Germinal center (tissue), 1 donor: ENCODE data around the gene PDZRN4.
"Not testable (repeated sequence)": the region's sequence is repeated elsewhere in the genome, so short reads cannot be mapped to it uniquely, and the experiment has no call there.

Experiments used
- DNase-seq: peaks from one replicate; pipeline ENCODE4 v3.0.0; 2012; ENCODE audit warnings: mixed read lengths, low spot score

Gene PDZRN4

DNA sequence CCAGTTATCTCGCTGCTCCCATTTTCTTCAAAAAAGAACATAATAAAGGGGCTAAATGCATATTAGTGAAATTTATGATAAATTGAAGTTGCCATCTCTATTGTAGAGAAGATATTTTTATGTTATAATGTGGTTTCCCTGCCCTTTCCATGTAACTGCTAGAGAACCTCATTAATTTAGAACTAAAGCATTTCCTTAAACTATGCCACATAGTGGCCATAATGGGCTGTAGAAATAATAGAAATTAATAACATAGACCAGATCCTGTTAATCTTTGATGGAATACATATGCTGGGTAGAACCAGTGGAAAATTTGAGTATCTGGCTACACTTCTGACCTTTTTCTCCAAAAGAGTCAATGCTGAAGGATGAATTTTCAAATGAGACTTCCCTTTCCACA lies 376.7 kb downstream of the PDZRN4 start:
- no peak for DNase-seq

DNA sequence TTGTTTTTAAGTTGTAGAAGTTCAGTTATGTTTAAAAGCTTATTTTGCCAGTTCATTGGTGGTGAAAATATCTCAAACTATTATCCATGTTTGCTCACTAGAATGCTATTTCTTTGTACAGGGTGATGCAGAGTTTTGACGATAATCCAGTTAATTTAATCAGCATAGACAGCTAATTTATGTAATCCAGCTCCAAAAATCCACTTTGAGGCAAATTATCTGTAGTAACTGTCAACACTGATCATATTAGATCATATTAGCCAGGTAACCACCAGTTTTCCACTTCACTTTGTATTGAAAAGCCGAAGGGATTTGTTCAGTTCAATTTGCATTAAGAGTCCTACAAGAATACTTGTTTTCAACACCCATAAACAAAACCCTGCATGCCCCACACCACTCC lies 378.6 kb downstream of the PDZRN4 start:
- DNase-seq, result no peak

DNA sequence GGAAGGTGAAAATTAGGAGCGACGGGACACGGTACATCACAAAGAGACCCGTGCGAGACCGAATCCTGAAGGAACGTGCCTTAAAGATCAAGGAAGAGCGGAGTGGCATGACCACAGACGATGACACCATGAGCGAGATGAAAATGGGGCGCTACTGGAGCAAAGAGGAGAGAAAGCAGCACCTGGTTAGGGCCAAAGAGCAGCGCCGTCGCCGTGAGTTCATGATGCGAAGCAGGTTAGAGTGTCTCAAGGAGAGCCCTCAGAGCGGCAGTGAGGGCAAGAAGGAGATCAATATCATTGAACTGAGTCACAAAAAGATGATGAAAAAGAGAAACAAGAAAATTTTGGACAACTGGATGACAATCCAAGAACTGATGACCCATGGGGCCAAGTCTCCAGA lies 385.3 kb downstream of the PDZRN4 start:
- no peak for DNase-seq

- DNase-seq, result no peak
Observed at GRCh38 chr12:41576925-41577324, 388.8 kb downstream of the PDZRN4 start.

DNA sequence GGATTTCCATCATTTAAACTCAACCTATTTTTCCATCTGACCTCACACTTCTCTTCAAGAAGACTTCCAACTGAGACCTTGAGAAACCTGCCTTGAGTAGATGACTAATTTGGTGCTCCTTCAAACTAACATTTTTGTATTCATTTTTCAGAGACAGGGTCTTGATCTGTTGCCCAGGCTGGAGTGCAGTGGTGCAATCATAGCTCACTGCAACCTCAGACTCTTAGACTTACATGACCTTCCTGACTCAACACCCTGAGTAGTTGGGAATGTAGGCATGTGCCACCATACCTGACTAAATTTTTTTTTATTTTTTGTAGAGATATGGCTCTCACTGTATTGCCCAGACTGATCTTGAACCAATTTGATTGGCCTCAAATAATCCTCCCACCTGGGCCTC lies 389.9 kb downstream of the PDZRN4 start:
- no peak for DNase-seq

GRCh38 chr12:41585784-41586183 lies 397.7 kb downstream of the PDZRN4 start:
- DNase-seq, result no peak

DNA sequence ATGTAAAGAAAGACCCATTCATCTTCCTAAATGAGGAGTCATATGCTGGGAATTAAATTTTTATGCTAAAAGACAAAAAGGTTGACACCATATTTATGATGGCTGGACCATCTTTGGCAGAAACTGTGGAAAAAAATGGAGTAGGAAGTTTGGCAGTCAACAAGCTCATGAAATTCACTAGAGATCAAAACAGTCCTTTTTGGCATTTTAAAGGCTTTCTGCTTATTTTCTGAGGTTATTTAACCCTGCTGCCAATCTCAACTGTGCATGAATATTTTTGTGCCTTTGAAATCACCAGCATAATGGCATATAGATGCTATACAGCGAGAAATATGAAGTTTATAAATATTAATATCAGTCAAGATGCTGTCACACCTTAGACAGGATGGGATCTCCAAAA lies 399.5 kb downstream of the PDZRN4 start:
- no peak for DNase-seq

- DNase-seq, result no peak
Observed at GRCh38 chr12:41589878-41590277, 401.8 kb downstream of the PDZRN4 start.

GRCh38 chr12:41596190-41596589 lies 408.1 kb downstream of the PDZRN4 start:
- no peak for DNase-seq

- DNase-seq, result no peak
Observed at GRCh38 chr12:41604830-41605229, 416.7 kb downstream of the PDZRN4 start.

- no peak for DNase-seq
Observed at GRCh38 chr12:41605545-41606305, 417.6 kb downstream of the PDZRN4 start.

DNA sequence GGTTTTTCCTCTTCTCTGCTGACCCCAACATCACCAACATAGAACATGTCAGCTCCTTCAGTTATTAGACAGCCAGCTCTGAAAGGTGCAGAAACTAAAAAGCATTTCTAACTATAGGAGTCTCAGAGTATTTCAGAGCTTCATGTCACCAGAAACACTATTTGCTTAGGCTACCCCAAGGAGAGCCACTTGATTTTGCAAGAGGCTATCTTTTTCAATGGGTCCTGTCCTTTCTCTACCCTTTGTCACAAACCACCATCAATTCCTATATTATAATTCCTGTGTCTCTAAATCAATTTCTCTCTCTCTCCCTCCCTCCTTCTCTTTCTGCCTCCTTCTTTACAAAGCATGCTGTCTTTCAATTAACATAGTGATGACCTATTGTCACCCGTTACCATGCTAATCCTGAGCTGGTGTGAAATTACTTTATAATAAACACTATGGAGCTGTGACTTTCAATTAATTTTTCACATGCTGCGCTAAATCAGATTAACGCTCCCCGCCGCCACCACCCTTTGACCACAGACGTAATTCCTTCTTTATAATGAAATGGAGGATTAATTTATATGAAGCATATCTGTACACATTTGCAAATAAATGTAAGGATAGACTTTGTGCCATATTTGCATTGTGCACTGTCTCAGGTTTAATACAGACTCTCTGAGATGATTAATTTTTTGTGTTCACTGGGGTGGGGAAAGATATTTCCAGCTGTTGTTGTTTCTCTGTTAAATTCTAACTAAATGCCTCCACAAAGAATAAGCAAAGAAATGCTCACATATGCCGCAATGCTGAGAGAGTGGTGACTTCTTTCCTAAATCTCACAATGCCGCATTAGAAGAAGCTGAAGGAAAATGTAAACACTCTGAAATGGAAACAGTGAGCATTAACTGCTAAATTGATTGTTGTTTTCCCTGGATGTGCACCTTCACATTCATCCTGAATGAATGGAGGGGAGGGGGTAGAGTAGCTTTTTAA lies 418.6 kb downstream of the PDZRN4 start:
- DNase-seq, result no peak

DNA sequence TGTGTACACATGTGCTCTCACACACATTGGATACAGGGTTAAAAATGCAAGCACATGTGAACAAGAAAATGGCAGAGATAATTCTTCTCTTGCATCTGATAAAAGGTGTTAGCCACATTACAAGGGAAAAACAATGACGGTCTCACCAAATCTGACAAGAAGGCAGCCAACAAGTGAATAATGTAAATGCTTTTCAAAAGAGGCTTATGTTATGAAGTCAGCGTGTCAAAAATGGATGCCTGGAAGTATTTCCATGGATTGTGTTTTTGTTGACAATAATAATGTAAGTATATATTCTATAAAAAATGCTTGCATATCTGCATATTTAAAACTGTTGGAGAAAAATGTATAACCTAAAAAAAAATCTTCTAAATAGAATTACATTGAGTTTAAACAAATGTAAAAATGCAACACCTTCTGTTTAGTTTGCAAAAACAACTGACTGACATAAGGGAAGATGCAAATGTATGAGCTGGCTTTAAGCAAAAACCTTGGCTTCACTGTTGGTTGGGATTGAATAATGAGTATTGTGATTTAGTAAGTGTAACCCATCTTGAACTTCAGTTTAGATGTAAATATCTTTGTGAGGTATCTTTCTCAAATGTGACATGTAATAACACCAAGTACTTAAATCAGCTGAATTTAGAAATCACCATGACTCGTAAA lies 424.9 kb downstream of the PDZRN4 start:
- no peak for DNase-seq

DNA sequence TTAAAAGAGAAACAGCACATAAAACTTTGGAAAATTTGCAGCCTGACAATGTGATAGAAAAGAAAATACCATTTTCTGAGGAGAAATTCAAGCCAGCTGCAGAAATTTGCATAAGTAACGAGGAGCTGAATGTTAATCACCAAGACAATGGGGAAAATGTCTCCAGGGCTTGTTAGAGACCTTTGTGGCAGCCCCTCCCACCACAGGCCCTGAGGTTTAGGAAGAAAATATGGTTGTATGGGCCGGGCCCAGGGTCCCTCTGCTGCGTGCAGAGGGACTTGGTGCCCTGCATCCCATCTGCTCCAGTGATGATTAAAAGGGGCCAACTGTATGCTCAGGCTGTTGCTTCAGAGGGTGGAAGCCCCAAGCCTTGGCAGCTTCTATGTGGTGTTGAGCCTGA lies 427.1 kb downstream of the PDZRN4 start:
- DNase-seq, result not testable (repeated sequence)

- no peak for DNase-seq
Observed at GRCh38 chr12:41619705-41620104, 431.6 kb downstream of the PDZRN4 start.

DNA sequence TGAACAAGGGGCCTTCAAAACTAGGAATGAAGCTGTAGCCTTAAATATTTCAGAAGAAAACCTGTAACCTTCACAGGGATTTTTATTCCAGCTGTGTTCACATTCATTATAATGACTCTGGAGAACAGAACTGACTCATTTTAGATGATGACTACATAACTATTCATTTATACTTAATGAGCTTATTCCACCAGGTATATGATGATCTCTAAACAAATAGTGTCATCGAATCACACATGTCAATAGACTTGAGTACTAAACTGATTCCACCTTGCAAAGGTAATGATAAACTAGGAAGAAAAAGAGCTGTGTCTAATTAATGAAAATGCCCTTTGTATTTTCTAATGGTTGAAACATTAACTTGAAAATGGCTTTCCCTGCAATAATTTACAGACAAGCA lies 433.2 kb downstream of the PDZRN4 start:
- DNase-seq, result no peak
